Stimulated activated CD8-positive, alpha-beta memory T cell treated with anti-CD3 and anti-CD28 coated beads, Interleukin-15, amount 100 ng/mL, for 4 hours (primary cell): Measurements from ENCODE around the gene ZNF496.
"Not testable (repeated sequence)": the region's sequence is repeated elsewhere in the genome, so short reads cannot be mapped to it uniquely, and the experiment has no call there.

Source experiments
- DNase-seq, 2 donors: peaks; one replicate each; pipeline ENCODE4 v3.0.0-alpha.2; 2020; ENCODE audit warnings: low read depth in 2 of 2

ZNF496 gene

GRCh38 chr1:247293047-247293446, 38.6 kb downstream of the ZNF496 start:
- no peak for DNase-seq

GRCh38 chr1:247291833-247292561, 39.7 kb downstream of the ZNF496 start:
- DNase-seq: no peak

DNA sequence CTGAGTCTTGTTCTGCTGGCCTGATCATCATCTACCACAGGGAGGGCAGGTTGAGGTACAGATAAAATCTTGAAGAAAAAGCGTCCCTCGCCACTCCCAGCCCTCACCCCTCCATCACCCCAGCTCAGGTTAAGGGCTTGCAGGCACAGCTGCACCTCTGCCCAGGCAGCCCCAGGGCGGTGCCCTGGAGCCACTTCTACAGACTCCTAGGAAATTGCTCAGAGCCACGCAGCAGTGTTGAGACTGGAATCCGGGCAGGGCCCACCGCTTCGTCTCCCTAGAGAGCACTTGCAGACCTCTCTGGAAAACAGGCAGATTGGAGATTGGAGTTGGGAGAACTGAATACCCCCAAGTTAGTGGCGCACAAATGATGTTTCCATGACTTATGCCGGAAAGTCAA, 40.5 kb downstream of the ZNF496 start:
- DNase-seq: no peak

DNA sequence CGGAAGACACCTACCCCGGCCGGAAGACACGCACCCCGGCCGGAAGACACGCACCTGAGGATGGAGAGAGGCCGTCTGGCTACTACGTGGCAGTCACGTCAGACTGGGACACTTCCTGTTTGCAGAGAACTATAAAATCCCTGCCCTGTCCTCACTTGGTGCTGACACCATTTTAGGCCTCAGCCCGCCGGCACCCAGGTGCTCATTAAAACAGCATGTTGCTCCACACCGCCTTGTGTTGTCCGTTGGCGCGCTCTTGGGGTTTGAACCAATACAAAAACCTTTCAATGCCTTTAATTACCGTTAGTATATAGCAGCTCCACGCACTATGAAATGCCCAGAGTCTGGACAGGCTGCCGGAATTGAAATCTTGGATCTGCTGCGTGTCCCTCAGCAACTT, 41.1 kb downstream of the ZNF496 start:
- DNase-seq: no peak

- not testable (repeated sequence) for DNase-seq
These were observed 42.3 kb downstream of the ZNF496 start for GRCh38 chr1:247289274-247289892.

GRCh38 chr1:247288341-247288740, 43.3 kb downstream of the ZNF496 start:
- no peak for DNase-seq

- no peak for DNase-seq
These were observed 44.2 kb downstream of the ZNF496 start for GRCh38 chr1:247287460-247287859.

DNA sequence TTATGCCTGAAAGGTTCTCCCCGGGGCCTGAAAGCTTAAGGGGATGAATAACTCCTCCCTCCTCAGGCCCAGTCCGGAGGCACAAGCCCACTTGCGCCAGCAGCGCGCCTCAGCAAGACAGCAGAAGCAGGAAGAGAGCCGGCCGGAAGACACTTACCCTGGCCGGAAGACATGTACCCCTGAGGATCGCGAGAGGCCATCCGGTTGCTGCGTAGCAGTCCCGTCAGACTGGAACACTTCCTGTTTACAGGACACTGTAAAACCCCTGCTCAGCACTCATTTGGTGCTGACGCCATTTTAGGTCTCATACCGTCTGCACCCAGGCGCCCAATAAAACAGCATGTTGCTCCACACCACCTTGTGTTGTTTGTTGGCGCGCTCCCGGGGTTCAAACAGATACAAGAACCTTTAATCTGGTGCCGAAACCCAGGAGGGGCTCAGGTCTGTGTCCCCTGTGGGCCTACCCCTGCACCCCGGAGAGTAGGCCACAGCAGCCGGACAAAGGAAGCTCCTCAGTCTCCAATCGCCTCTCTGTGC, 45.5 kb downstream of the ZNF496 start:
- DNase-seq: no peak

GRCh38 chr1:247281001-247281574, 50.6 kb downstream of the ZNF496 start:
- DNase-seq: no peak

- DNase-seq: no peak
These were observed 54.5 kb downstream of the ZNF496 start for GRCh38 chr1:247277191-247277590.

DNA sequence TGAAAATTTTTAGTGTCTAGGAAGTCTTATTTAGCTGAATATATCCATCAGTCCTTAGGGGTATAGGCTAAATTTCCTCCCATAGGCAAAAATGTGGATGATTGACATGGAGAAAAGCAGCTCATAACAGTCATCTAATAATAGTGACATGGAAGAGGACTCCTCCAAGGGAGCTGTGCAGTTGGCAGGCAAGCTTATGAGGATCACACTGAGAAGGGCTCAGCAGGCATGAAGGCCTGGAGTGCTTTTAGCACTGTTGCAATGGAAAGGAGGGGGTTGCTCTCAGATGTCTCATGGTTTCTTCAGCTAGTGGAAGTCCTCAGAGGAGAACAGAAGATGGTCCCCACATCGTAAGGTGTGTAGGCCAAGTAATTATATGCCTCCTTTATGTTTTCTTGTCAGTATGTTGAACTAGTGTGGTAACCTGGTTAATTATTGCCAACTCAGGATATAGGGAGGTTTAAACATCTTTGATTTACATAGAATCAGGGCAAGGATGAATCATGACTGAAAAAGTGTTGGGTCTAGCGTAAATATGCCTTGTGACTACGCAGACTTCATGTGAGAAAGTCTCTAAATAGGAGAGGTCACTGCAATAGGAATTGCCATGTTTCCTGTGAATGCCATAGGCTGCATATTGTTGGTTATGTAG, 56.9 kb downstream of the ZNF496 start:
- DNase-seq: no peak

DNA sequence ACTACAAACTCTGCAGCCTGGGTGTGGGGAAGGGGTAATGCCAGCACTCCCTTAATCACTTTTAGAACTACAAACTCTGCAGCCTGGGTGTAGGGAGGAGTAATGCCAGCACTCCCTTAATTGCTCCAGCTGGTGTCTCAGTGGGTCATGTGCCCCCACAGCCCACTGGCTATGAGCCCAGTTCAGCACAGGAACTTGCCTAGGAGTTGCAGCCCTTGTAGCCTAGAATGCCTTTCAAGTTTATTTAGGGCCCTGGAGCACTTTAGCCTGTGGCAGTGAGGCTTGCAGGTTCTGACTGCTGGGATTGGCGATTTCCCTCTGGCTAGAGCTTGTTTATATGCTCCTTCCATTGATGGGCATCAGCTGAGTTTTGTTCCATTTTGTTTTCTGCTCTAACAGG, 58.7 kb downstream of the ZNF496 start:
- no peak for DNase-seq

DNA sequence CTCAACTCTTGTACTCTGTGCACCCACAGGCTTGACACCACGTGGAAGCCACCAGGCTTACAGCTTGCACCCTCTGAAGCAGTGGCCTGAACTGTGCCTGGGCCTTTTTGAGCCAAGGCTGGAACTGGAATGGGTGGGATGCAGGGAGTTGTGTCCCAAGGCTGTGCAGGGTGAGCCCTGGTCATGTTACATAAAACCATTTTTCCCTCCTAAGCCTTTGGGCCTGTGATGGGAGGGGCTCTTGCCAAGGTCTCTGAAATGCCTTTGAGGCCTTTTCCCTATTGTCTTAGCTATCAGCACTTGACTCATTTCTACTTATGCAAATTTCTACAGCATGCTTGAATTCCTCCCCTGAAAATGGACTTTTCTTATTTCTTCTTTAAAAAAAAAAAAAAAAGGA, 61.7 kb downstream of the ZNF496 start:
- no peak for DNase-seq

DNA sequence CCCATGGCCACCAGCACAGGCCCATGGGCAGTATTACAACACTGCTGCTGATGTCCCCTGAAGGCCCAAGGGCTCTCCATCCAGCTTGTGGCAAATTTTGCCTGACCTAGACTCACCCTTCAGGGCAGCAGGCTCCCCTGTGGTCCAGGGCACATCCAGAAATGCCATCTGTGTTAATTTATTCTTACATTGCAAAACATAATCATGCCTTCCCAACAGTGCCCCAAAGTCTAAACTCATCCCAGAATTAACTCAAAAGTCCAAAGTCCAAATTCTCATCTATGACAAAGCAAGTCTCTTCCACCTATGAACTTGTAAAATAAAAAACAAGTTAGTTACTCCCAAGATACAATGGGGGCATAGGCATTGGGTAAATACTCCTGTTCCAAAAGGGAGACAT, 62.5 kb downstream of the ZNF496 start:
- no peak for DNase-seq

DNA sequence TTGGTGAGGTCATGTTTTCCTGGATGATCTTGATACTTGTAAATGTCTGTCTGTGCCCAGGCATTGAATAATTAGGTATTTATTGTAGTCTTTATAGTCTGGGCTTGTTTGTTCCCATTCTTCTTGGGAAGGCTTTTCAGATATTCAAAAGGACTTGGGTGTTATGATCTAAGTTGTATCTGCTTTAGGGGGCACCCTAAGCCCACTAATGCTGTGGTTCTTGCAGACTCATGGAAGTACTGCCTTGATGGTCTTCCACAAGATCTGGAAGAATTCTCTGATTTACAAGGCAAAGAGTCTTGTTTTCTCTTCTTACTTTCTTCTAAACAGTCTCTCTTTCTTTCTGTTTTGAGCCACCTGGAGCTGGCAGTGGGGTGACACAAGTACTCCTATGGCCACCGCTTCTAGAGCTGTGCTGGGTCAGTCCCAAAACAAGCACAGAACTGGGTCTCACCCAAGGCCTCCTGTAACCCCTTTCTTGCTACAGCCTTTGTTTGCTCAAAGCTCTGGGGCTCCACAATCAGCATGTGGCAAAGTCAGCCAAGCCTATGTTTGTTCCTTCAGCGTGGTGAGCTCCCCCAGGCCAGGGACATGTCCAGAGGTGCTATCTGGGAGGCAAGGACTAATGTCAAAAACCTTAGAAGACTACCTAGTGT, 63.1 kb downstream of the ZNF496 start:
- no peak for DNase-seq

- DNase-seq: no peak
These were observed 65.6 kb downstream of the ZNF496 start for GRCh38 chr1:247266053-247266452.

GRCh38 chr1:247255772-247256171, 75.9 kb downstream of the ZNF496 start, which contains the start of gene VN1R5:
TSS of gene VN1R5 (plus strand) at chr1:247256072.
- not testable (repeated sequence) for DNase-seq

- no peak for DNase-seq
These were observed 84.1 kb downstream of the ZNF496 start for GRCh38 chr1:247247568-247247967.
